NCI-H82 (cell line): ENCODE results near the gene TSC22D4.

ENCODE experiments used
- DNase-seq: peaks from one replicate; lab custom pipeline; 2025; lab: John Stamatoyannopoulos, UW

The TSC22D4 gene

DNA sequence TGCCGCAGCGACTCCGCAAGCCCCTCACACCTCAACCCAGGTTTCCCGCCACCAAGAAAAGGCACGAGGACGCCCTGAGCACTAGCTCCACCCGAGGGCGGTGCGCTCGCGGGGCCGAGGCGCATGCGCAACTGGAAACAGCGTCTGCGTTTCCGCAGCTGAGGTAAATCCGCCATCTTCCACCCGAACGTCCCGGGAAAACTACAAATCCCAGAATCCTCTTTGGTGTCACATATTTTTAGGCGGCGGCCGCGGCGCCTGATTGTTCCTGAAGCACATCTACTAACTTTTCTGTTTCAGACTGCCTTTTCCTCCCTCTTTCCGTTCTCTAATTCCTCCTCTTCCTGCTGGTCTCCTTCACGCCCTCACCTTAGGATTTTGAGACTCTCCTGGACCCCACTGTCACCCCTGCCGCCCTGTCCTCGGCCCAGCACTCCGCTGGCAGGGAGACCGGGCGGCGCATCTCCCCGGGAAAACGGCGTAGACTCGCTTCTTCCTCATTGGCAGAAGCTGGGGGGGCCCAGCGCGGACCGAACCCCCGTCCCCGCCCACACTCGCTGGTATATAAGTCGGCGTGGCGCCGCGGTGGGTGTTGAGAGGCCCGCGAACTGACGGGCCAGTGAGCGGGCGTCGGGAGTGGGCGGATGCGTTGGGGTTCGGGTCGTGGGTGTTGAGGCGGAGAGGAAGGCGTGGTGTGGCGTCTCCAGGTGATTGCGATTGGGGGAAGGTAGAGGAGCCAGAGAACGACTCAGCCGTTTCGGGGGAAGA lies 50.6 kb downstream of the TSC22D4 start, which contains the start of gene ZCWPW1:
Gene ZCWPW1 (minus strand): TSS at position 505 of the 768 bp plus-strand sequence. CDS start 8,054 bp downstream, outside the sequence.
- DNase-seq, result peak; percentile 97

DNA sequence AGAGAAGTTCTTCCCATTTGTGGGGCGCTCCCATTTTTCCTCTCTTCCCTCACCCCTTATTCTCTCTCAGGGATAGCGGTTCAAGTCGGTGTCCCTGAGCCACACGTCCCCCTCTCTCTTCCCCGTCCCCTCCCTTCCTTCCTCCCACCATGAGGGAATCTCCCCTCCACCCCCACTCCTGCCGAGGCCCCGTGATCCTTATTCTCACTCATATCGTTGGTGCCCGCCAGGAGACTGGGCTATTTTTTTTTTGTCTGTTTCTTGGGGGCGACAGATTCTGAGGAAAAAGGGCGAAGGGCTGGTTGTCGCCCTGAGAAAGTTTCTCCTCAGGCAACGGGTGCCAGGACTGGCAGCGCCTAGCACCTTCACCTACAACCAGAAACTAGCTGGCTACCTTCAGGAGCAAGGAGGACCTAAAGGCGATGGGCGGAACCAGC lies 51.2 kb downstream of the TSC22D4 start:
- no peak for DNase-seq

DNA sequence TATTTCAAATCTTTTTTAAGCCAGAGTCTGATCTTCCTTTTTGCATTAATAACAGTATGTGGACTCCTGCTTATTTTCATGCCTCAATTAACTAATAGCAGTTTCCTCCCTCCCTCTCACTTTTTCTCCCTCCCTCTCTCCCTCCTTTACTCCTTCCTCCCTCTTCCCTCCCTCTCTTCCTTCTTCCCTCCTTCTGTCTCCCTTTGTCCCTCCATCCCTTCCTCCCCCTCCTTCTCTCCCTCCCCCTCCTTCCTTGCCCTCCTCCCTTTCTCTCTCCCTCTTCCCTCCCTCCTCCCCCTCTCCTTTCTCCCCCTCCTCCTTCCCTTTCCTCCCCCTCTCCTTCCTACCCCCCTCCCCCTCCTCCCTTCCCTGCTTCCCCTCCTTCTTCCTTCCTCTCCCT lies 52.5 kb downstream of the TSC22D4 start:
- peak; percentile 46 for DNase-seq

DNA sequence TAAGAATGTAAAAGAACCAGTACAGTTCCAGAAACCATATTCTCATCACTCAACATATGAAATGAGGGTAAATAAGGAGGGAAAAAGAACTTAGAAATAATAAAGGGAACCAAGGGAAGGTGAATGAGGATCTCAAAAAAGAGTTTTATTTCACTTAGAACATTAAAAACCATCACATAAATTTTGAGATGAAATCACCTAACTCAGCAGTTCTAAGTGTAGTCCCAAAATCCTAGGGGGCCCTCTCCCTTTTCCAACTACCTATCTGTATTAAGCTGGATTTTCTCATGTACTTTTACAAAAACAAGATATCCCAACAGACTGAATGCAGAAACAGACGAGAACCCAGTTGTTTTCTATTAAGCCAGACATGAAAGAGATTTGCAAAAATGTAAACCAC lies 53.7 kb downstream of the TSC22D4 start:
- DNase-seq, result no peak

DNA sequence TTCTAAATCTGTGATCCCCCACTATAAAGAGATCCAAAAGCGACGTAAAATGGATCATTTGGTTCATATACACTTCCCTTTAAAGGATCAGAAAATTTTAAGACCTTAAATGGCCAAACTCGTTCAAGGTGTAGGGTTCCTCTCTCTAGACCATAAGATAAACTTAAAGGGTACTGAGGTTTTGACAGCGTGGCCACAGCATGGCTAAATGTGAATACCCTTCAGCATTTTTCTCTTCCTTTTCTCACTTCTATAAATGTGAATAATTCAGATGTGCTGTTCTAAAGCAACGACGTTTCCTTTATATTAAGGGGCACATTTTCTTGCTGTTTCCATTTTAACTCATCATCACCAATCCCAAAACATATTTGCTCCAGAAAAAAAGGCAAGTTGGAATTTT lies 55.7 kb downstream of the TSC22D4 start:
- no peak for DNase-seq

DNA sequence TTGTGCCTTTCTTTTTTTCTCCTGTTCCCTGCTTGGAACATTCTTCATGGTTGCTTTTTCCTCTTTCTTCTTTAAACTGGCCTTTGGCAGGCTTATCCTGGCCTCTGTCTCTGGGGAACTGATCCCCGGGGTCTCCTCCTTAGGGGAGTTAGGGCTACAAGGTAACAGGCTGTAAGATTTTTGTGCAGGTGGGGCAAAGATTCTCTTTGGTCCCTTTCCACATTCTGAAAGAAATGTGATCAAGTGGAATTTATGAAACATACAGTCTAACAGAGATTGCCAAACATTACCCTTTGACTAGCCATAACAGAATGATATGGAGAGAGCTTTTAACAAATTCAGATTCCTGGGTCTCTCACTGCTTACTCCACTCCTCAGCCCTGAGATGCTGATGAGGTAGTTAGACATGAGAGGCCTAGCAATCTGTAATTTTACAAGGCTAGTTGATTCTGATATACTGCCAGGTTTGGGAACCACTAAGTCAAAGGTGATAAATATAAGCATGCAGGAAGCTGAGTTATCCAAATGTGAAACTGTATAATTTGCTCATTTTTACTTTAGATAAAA lies 59.3 kb downstream of the TSC22D4 start:
- DNase-seq, result no peak

DNA sequence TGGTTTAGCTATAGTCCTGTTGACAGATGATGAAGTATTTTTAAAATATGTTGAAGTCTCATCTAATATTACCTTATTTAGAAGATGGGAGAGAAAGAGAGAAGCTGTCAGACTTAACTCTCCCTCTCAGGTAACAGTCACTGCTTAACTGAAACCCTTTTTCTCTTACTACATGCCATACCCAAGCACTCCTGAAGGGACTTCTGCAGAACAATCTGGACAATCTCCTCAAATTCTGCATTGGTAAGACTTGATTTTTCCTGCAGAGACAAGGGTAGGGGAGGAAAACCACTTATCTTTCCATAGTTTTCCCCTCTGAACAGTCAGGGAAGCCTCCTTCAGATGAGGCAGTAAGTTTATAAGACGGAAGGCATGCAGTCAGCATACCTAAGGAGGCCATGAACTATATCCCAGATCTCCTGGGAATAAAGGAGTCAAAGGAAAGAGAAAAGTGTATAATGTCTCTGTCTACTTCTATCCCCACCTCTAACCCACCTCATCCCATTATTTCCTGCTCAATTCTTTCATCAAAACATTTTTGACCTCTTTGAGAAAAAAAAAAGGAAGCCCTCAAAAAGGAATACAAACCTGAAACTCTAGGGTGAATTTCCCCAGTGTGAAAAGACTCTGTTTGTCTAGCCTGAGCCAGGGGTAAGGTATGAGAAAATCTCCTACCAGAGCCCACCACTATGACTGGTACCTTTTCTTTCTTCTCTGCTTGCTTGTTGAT lies 59.9 kb downstream of the TSC22D4 start:
- DNase-seq, result peak; percentile 10
